ENCODE measurements around the gene TCIRG1. TPM values are rescaled to one million over a fixed set of nuclear protein-coding genes. Genes with fewer than 3 reads are reported as not detected.

TCIRG1 gene
- total and polyA plus RNA-seq, 4 donors: 32.2 to 96.1 (median 44.5) TPM

DNA sequence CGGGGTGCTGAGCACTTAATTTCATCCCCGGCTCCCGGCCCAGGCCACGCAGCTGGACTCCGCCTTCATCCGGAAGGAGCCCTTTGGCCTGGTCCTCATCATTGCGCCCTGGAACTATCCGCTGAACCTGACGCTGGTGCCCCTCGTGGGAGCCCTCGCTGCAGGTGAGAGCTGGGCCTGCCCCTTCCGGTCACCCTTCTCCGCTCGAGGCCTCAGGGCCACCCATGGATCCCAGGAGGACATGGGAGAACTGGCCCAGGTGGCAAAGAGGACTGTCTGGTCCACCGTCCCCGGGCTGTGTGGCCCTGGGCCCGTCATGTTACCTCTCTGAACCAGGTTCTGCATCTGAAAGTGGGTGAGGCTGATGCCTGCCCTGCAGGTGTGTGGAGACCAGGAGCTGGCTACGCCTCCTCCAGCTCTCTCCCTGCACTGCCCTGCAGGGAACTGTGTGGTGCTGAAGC is 20.1 kb upstream of the TCIRG1 start:
- H3K9ac ChIP-seq (ENCODE audit: low read depth in 1 of 2, low read length in 2 of 2): no peak overlapping the region
- H3K4me3 ChIP-seq (ENCODE audit: low read depth in 1 of 3, low read length in 3 of 3): no peak overlapping the region
- WGBS: 93% methylated on average over 18 of the region's 18 CpGs
- DNase-seq (ENCODE audit: low spot score): no peak
- no peak for TF ChIP-seq ZBTB33 (IDR thresholded peaks at IDR 0.05)
- no peak for TF ChIP-seq EGR1 (IDR thresholded peaks at IDR 0.05; ENCODE audit: low read depth in 2 of 2)
- H3K9me3 ChIP-seq (ENCODE audit: control insufficient read depth in 4 of 4, low read length in 3 of 4): no peaks in the 10 kb centered on the region
- peaks cover 1 to 12% (median 8%) of the 10 kb centered on the region in 4 donors for H3K4me1 ChIP-seq (ENCODE audit: control insufficient read depth in 4 of 4, insufficient read depth in 4 of 4, low read length in 3 of 4)
- no peaks in the 10 kb centered on the region for H3K36me3 ChIP-seq (ENCODE audit: control insufficient read depth in 4 of 4, insufficient read depth in 3 of 4, low read depth in 1 of 4, low read length in 3 of 4)
- no peaks in the 10 kb centered on the region for H3K27me3 ChIP-seq (ENCODE audit: control insufficient read depth in 4 of 4, insufficient read depth in 4 of 4, low read length in 3 of 4)
- H3K27ac ChIP-seq (ENCODE audit: low read depth in 1 of 2, low read length in 2 of 2): no peak overlapping the region

GRCh38 chr11:68019486-68019885 is 19.3 kb upstream of the TCIRG1 start:
- 93% methylated on average over 12 of the region's 12 CpGs for WGBS

More at GRCh38 chr11:68019486-68019885, 19.3 kb upstream of the TCIRG1 start:
- Histone ChIP-seq H3K36me3 (ENCODE audit: control insufficient read depth in 4 of 4, insufficient read depth in 3 of 4, low read depth in 1 of 4, low read length in 3 of 4) (no peaks in the 10 kb centered on the region), H3K4me1 (ENCODE audit: control insufficient read depth in 4 of 4, insufficient read depth in 4 of 4, low read length in 3 of 4) (peaks cover 0 to 12% (median 8%) of the 10 kb centered on the region in 4 donors), H3K27me3 (ENCODE audit: control insufficient read depth in 4 of 4, insufficient read depth in 4 of 4, low read length in 3 of 4) (no peaks in the 10 kb centered on the region), H3K9me3 (ENCODE audit: control insufficient read depth in 4 of 4, low read length in 3 of 4) (no peaks in the 10 kb centered on the region), H3K4me3 (ENCODE audit: low read depth in 1 of 3, low read length in 3 of 3) (no peak overlapping the region), H3K27ac (ENCODE audit: low read depth in 1 of 2, low read length in 2 of 2) (no peak overlapping the region), H3K9ac (ENCODE audit: low read depth in 1 of 2, low read length in 2 of 2) (no peak overlapping the region)
- TF ChIP-seq GABPA (IDR thresholded peaks at IDR 0.05 in 1 of 2, conservative IDR thresholded peaks at IDR 0.05 in 1 of 2) (no peak), ZBTB33 (IDR thresholded peaks at IDR 0.05) (no peak), FOXA1 (IDR thresholded peaks at IDR 0.05) (no peak), HNF4G (IDR thresholded peaks at IDR 0.05) (no peak), FOXA2 (IDR thresholded peaks at IDR 0.05) (no peak), SP1 (IDR thresholded peaks at IDR 0.05) (no peak), JUND (IDR thresholded peaks at IDR 0.05) (no peak), RXRA (IDR thresholded peaks at IDR 0.05) (no peak), NR2F2 (IDR thresholded peaks at IDR 0.05) (no peak)
- TF ChIP-seq, protein P1, sequence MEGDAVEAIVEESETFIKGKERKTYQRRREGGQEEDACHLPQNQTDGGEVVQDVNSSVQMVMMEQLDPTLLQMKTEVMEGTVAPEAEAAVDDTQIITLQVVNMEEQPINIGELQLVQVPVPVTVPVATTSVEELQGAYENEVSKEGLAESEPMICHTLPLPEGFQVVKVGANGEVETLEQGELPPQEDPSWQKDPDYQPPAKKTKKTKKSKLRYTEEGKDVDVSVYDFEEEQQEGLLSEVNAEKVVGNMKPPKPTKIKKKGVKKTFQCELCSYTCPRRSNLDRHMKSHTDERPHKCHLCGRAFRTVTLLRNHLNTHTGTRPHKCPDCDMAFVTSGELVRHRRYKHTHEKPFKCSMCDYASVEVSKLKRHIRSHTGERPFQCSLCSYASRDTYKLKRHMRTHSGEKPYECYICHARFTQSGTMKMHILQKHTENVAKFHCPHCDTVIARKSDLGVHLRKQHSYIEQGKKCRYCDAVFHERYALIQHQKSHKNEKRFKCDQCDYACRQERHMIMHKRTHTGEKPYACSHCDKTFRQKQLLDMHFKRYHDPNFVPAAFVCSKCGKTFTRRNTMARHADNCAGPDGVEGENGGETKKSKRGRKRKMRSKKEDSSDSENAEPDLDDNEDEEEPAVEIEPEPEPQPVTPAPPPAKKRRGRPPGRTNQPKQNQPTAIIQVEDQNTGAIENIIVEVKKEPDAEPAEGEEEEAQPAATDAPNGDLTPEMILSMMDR (IDR thresholded peaks at IDR 0.05; ENCODE audit: low read depth, low read length, missing input control): no peak
- TF ChIP-seq, protein P2, sequence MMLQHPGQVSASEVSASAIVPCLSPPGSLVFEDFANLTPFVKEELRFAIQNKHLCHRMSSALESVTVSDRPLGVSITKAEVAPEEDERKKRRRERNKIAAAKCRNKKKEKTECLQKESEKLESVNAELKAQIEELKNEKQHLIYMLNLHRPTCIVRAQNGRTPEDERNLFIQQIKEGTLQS (IDR thresholded peaks at IDR 0.05): no peak
- TF ChIP-seq, protein P3, sequence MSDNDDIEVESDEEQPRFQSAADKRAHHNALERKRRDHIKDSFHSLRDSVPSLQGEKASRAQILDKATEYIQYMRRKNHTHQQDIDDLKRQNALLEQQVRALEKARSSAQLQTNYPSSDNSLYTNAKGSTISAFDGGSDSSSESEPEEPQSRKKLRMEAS (IDR thresholded peaks at IDR 0.05): no peak
- DNase-seq (ENCODE audit: low spot score): no peak
